Choroid plexus epithelial cell (primary cell): ENCODE data around the gene EPHA1.
"Not testable (repeated sequence)": the region's sequence is repeated elsewhere in the genome, so short reads cannot be mapped to it uniquely, and the experiment has no call there.

Source experiments
- DNase-seq: peaks from one replicate; pipeline ENCODE4 v3.0.0-alpha.2; 2010; ENCODE audit warnings: low read depth
- H3K4me3 ChIP-seq: 2 replicates; pipeline ENCODE4 v1.5.1; 2011; ENCODE audit warnings: low read depth, mild to moderate bottlenecking, control low read depth, low read length, moderate library complexity
- TF ChIP-seq, protein P1 (sequence below): conservative IDR thresholded peaks from 2 replicates; pipeline ENCODE4 v1.5.1; 2011; ENCODE audit warnings: low read depth, mild to moderate bottlenecking, control low read depth, inconsistent platforms, low read length, moderate library complexity

EPHA1 gene

GRCh38 chr7:143418681-143419458, 10.2 kb upstream of the EPHA1 start:
- no peak for DNase-seq
- H3K4me3 ChIP-seq, result no peak overlapping the region
- TF ChIP-seq, protein P1, sequence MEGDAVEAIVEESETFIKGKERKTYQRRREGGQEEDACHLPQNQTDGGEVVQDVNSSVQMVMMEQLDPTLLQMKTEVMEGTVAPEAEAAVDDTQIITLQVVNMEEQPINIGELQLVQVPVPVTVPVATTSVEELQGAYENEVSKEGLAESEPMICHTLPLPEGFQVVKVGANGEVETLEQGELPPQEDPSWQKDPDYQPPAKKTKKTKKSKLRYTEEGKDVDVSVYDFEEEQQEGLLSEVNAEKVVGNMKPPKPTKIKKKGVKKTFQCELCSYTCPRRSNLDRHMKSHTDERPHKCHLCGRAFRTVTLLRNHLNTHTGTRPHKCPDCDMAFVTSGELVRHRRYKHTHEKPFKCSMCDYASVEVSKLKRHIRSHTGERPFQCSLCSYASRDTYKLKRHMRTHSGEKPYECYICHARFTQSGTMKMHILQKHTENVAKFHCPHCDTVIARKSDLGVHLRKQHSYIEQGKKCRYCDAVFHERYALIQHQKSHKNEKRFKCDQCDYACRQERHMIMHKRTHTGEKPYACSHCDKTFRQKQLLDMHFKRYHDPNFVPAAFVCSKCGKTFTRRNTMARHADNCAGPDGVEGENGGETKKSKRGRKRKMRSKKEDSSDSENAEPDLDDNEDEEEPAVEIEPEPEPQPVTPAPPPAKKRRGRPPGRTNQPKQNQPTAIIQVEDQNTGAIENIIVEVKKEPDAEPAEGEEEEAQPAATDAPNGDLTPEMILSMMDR, result no peak

DNA sequence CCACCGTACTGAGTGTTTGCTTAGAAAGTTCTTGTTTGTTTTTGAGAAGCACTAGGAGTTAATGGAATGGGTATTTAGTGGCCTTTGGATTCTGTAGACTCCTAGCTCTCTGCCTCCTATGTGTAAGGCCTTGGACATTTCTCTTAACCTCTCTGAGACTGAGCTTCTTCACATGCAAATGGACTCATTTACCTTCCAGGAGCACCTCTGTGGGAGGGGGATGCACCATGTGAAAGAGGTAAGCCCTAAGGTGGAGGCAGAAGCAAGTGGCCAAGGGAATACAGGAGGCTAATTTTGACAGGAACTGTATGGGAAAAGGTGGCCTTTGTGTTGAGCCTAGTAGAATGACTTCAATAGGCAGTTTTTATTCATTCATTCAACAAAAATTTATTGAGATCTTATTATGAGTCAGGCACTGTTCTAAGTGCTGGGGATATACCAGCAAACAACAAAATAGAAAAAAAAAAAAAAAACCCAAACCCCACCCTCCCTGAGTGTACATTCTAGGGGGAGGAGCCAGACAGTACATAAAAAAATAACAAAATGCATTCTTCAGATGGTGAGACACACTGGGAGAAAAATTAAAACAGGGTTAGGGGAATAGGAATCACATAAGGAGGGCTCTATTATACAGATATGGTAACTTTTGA, 9.2 kb upstream of the EPHA1 start:
- no peak overlapping the region for H3K4me3 ChIP-seq
- no peak for DNase-seq

DNA sequence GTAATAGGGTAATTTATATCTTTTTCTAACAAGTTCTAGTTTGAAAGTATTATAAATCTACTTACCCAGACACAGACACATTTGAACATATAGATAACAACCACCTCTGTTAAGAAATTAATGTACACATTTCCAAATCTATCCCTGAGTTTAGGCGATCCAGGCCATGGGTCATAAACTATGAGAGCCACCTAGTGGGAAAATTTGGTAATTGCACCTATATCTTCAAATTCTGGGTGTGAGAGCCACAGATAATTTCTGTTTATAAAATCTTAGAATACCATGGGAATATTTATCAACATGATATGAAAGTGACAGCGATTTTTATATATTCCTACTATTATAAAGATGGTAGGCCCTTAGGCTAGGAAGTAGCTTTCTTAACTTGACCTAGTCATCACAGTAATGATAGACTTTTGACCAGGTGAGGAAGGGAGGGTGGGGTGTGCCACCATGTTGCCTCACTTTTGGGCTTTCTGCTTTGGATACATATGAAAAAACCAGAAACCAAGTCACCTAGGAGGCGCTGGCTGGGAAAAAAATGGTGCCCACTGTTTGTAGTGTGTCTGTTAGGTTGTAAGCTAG, 8.0 kb upstream of the EPHA1 start:
- TF ChIP-seq, protein P1, result peak; percentile 75
- peak; percentile 69 for DNase-seq
- no peak overlapping the region for H3K4me3 ChIP-seq

More for the DNA sequence above, 9.2 kb upstream of the EPHA1 start:
- TF ChIP-seq, protein P1, result no peak

DNA sequence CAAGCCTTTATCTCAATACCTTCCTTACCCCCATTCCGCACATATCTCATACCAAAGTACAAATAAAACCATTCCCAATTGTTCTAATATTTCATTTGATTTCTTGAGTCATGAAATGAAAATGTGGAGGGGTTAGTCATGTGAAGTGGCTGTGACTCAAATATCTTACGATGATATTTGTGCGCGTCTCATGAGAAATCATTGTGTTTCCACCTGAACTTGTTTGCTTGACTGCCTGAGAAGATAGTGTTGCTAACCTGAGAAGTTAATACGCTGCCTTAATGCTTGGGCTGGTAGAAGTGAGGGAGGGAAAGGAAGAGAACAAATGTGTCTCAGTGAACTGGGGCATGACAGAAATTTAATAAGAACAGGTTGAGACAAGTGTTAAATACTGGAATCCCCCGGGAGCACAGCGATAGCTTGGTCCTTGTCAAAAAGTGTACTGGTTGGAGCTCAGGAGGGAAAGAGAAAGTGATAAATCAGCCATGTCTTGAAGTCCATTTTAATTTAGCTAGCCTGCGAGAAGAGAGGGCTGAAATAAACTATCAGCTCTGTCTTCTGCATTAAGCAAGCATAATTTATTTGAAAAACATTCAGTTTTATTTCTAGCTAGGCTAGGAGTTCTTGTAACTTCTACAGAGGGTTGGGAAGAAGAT, 7.2 kb upstream of the EPHA1 start:
- TF ChIP-seq, protein P1, result no peak
- DNase-seq, result no peak

DNA sequence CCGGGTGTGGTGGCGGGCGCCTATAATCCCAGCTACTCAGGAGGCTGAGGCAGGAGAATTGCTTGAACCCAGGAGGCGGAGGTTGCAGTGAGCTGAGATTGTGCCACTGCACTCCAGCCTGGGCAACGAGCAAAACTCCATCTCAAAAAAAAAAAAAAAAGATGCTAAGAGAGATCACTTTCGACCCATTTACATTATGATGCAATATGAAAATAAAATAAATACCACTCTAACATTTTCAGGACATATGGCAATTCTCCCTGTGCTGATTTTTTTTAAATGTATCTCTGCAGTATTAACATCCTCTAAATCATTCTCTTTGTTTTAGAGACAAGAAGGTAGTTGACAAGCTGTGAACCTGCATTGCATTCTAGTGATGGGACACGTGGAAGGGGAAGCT, 6.6 kb upstream of the EPHA1 start:
- not testable (repeated sequence) for DNase-seq, H3K4me3 ChIP-seq

More for the DNA sequence above, 7.2 kb upstream of the EPHA1 start:
- H3K4me3 ChIP-seq, result no peak overlapping the region

DNA sequence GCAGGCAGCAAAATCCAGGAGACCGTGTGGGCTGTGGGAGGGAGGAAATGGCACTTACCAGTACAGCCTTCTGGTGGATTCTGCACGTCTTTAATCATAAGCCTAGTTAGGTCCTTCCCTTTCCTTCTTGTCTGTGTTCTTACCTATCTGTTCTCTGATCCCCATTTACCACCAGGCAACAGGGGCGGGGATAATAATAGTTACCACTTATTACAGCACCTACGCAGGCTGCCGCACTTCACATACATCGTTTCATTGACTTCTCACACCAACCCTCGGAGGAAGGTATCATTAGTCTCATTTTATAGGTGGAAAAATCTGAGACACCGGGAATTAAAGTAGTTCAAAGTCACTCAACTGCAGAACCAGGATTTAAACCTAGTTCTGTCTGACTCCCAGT, 4.5 kb upstream of the EPHA1 start:
- no peak overlapping the region for H3K4me3 ChIP-seq
- TF ChIP-seq, protein P1, result no peak
- DNase-seq, result no peak
